Islet of Langerhans (tissue), 1 donor: ENCODE measurements around the gene PRCC.

Experiments used
- FAIRE-seq: peaks from one replicate; lab custom pipeline; 2011; peaks lifted over from hg19 to GRCh38; lab: Jason Lieb, UNC

Gene PRCC

DNA sequence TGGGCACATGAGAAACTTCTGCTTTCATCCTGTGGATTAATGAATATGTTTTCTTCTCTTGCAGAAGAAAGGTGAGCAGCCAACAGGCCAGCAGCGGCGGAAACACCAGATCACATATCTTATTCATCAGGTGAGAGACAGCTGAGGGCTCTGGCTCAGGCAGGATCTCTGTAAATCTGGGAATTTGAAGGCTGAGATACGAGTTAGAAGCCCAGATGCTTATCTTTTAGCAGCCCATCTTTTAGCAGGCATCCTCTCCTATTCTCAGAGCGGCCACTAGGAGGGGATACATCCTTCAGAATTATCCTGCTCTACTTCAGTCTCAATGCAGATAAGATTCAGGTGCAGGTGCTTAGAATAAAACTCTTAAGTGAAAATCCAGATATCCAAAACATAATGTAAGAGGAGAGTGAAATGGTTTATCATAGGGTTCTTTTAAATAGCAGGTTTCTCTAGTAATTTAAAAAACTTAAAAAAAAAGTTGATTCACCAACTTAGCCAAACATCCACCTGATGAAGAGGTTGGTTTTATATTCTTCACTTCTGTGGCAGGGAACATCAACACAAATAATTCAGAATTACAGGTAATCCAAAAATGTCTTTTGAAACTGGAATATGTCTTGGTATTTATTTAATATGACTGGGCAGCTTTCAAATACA lies 30.0 kb downstream of the PRCC start:
- no peak for FAIRE-seq

DNA sequence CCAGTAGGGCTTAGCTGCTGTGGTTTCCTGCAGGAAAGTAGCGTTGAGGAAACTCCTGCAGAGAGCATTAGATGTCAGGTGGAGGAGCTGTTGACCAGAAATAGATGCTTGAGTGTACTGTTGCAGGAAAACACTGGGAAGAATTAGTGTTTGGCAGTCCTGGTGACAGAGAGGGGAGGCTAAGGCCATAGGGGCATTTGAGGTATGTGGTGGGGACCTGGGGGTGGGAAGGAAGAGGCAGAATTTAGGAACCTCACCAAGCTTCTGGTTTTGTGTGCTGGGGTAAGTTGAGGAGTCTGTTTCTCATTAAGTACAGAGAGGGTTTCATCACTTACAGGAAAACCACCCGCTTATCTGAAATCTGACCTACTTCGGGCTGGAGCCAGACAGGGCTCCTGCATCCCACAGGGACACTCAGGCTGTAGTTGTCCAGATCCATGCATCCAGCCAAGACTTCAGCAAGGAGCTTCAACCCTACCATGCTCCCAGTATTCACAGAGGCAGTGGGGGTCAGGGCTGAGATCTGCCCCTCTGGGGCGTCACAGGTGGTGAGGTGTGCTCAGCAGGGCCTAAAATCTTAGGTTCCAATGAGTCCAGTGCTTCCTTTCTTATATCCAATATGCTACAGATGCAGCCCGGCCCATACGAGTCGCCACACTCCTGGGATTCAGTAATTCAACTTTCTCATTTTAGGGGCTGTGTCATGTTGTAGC lies 34.2 kb downstream of the PRCC start:
- no peak for FAIRE-seq

DNA sequence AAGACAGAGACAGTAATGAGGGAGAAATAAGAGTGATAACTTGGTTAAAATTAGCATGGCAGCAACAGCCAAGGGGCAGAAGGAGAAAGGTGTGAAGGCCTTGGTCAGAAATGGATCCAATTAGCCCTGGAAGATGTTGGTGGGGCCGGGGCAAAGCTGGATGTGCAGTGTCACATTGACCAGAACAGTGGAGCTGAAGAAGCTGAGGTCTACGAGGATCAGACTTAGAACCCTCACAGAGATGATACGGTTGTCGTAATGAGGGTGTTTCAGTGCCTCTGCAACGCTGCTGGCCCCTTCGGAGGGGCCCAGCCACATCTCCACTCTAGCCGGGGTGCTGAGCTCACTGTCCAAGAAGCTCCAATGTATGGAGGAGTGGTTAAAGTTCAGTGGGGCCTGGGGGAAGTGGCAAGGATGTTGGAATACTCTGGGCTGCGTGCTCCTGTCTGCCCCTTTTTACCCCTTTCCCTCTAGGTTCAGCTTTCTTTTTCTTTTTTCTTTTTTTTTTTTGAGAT lies 35.1 kb downstream of the PRCC start:
- no peak for FAIRE-seq

DNA sequence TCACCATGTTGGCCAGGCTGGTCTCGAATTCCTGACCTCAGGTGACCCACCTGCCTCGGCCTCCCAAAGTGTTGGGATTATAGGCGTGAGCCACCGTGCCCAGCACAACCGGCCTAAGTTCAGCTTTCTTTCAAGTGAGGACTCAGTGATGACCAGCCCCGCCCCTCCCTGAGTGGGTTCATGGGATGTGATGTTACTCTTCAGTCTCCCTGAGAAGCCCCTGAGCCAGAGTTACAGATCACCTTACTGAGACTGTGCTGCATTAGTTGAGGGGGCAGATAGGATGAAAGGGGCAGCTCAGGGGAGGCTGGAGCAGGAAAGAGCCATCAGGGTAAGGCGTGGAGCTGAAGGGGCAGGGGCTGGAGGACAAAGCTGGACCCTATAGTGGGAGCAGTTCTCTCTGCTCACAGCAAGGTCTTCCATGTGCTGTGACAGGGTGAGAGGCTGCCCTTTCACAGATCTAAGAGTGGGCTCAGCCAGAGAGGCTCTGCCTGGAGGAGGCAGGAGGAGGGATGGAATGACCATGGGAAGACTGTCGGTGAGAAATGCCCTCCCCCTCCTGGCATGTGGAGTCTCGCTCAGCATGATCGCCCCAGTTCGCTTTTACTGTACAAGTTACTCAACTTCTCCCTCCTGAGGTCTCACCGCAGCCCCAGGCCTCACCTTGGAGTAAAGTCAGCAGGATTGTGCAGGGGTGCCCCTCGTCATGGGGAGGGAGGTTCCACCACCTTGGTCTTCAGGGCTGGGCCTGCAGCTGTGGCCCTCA lies 35.9 kb downstream of the PRCC start:
- no peak for FAIRE-seq

DNA sequence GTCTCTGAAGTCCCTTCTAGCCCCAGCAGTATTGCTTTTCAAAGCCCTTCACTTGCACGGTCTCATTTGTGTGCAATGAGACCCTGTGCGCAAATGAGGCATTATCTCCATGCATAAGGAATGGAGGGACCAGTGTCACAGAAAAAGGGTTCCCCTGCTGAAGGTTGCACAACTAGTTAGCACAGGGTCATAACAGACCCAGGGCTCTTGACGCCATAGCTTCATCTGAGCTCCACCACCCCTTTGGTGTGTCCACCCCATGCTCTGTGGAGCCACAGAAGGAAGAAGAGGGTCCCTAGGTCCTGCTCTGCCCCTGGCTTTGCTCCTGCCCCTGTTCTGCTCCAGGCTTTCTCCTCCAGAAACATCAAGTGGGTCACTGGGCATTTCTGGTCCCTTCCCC lies 36.7 kb downstream of the PRCC start:
- no peak for FAIRE-seq

DNA sequence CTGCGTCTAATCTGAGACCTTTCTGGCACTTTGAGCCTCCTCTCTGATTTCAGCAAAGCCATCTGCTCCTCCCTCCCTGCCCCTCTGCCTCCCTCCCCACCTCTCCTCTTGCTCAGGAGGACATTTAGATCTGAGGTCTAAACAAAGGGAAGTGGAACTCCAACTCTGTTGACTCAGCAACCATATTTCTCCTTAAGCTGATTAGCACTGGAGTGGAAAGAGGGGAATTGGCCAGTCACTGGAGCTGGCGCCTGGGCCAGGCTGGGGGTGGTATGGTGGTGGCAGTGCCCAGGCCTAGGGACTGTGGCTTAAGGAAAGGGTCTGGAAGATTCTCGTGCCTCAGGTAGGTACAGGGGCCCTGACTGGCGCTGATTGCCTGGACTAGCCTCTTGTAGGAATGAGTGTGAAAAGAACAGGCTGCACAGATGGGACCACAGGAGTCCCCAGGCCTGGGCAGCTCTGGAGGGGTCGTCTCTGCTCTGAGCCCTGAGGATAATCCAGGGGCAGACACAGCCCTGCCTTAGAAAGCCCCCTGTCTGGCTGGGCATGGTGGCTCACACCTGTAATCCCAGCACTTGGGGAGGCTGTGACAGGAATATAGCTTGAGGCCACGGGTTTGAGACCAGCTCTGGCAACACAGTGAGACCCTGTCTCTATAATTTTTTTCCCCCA lies 37.4 kb downstream of the PRCC start:
- no peak for FAIRE-seq

DNA sequence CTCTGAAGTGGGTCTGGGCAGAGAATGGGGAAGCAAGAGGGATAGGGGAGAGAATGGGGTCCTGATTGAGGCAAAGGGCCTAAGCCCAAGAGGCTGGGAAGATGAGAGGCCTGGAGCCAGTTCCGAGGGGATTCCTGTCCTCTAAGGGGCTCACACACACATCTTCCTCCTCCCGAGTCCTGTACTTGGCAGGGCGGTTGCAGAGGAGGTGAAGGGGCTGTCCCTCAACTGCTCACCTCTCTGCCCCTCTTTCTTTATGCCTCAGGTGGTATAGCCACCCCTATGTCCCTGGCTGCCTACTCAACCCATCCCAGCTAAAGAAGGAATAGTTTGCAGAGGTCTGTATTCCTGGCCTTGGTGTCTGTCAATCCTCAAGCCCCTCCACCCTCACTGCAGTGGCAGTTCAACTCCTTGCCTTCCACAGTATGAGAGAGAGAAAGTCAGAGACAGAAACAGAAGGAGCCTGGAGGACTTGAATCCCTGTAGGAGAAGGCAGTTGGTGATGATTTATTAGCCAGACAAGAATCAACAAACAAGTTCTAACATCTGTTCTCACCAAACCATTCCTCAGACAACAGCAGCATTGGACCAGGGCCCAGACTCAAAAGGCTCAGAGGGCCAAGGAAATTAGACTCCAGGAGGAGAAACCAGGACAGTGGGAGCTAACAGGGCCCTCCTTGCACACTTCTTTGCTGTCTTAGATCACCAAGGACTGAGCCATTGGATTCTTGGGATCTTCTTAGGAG lies 38.6 kb downstream of the PRCC start:
- no peak for FAIRE-seq

DNA sequence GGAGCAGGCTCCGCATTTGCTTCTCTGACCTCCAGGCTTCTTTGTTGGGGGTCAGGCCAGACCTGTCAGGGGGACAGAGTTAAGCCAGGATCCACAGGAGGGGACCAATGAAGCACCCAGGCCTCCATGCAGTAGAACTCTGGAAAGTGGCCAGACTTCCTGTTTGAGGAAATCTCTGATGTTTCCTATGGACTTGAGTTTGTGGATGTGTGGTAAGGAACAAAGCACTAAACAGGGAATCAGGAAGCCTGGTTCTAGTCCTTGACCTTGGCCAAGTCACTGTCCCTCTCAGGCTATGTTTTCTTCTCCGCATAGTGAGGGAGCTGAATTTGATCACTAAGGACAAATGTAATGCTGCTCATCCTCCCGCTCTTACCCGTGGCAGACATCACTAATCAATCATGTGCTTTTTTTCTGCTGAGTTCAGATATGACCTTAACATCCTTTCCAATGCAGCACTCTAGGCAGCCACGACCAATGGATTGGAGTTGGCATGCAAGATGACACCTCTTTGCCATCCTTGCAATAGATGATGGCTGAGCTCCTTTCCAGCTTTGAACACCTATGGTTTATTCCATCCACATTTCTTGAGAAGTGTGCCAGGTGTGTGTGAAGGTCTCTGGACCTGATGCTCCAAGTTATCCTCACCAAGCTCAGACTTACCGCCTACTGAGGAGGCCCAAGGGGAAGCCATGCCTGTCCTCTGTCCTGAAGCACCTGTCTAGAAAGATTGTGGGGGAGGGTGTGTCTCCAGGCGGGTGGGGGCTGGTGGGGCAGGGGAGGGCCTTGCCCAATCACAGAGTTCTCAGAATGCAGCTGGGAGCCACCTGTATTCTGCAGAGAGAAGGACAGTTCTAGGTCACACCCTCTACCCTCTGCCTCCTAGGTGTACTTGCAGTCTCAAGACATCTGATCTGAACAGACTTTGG lies 39.4 kb downstream of the PRCC start:
- no peak for FAIRE-seq

DNA sequence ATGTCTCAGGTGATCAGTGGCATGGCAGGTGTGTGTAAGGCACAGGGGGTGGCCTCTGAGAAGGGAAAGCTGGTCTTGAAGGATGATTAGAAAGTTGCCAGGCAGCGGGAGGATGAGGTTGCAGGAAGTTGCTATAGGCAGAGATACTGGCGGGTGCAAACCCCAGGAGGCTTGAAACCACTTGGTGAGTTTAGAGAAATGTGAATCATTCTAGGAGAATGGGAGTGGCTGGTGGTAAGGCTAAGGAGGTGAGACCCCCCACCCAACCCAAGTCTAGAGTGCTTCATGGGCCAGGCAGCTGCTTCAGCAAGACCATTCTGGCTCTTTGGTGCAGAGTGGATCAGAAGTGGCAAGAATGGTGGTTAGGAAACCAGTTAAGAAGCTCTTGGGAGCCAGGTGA lies 40.3 kb downstream of the PRCC start:
- no peak for FAIRE-seq

DNA sequence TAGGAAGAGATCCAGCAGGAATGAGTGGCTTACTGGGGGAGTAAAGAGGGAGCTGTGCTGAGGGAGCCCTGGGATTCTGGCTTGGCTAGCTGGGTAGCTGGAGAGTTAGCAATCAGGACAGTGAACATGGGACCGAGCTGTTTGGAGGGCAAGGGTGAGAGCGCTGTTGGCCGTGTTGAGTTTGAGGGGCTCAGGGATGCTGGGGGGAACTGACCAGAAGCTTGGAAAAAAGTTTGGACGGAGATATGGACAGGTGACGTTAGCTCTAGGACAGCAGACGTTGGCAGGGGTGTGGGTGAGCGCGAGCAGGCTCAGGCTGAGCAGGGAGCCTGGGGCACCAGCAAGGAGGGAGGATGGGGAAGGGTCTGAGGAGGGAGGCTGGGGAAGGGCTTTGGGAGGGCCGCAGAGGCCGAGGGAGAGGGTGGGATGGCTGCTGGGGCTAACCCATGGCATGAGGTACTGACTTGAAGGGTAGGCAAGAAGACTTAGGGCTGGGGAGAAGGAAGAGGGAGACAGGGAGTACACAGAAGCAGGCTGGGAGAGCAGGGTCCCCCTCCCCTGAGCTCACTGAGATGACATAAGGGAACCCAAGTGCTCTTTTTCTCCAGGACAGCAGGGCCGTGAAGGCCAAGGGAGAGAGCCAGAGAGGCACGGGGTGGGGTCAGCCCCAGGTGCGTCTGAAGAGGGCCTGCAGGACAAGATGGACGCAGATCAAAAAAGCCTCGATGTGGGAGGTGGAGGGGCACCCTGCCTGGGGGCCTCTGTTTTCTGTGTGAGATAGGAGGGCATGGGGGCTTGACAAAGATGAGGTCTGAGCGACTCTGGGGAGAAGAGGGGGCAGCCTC lies 41.1 kb downstream of the PRCC start:
- FAIRE-seq = no peak

DNA sequence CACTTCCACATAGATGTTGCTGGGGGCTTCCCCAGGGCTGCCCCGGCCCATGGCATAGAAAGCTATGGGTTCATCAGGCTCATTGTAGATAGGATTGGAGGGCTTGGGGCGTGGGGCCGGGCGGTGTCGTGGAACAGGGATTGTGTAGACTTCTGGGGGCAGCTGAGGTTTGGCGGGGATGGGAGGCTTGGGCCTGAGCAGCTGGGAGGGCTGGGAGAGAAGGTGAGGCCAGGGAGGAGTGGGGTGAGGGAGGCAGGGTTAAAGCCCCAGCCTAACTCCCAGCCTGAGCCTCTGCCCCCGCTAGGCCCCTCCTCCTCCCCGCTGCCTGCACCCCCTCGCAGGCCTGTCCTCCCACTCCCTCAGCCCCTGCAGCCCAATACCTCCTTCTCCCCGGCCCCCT lies 41.9 kb downstream of the PRCC start:
- no peak for FAIRE-seq

DNA sequence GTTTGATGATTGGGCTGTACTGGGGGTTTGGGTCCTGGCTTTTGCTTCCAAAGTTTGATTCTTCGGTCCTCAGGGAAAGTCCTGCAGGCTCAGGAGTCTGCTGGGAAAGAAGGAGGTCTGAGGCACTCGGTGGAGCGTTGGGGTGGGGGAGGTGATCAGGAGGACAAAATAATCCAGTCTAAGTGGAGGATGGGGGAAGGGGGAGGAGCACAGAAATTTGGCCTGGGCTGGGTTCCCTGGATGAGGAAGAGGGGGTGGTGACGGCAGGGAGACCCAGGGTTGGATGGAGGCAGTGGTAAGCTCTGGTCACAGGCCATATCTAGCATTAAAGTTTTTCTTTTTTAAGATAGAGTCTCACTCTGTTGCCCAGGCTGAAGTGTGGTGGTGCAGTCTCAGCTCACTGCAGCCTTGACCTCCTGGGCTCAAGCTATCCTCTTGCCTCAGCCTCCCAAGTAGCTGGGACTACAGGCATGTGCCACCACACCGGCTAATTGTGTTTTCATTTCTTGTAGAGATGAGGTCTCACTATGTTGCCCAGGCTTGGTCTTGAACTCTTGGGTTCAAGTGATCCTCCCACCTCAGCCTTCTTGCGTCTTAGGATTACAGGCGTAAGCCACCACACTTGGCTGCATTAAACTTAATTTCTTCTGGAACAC lies 42.5 kb downstream of the PRCC start:
- FAIRE-seq = no peak

DNA sequence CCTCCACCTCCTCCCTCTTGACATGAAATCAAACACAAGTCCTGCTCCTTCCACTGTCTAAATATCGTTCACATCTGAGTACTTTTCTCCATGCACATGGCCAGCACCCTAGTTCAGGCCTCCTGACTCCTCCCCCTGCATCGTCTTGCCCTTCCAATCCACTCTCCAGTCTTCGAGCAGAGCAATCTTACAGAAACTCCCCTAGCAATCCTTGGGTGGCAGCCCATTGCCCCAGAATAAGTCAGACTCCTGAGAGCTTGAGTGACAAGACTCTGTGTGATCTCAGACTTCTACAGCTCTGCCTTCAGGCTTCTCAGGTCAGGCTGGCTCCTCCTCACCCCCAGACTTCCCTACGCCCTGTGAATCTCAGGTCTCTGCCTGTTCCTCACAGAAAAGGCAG lies 43.8 kb downstream of the PRCC start:
- no peak for FAIRE-seq

DNA sequence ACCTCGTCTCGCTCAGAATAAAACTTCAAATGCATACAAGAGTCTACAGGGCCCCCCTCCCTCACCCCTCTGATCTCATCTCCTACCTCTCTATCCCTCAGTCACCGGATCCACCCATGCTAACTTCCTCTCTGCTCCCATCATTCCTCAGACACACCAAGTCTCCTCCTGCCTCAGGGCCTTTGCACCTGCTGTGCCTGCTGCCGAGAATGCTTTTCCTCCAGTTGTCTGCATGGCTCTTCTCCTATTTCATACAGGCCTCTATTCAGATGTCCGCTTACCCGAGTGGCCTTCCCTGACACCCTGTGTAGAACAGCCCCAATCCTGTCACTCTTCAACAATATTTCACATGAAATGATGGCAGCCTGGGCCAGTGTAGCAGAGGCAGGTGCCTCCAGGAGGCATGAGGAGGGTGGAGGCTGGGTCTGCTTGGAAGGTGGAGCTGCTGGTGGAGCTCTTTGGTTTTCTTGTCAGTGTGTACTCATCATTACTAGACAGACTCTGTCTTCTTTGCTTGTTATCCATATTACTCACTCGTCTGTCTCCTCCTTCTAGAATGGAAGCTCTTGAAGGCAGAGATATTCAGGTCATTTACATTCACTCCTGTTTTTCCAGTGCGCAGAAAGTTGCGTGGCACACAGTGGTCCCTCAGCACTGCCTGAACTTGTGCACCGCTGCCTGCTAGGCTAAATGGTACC lies 45.1 kb downstream of the PRCC start:
- FAIRE-seq = no peak

DNA sequence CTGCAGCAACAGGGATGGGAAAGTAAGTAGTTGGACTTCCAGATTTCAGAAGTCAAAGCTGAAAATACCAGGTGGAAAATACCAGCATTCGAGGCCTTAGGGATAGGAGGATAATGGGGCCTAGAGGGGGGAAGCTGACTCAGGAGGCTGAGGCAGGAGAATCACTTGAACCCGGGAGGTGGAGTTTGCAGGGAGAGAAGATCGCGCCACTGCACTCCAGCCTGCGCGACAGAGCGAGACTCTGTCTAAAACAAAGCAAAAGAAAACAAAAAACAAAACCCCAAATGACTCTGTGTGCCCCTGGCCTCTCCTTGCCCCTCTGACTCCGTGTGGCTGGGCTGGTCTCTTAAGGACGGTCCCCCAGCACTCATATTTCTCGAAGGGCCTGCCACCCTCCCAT lies 46.0 kb downstream of the PRCC start:
- no peak for FAIRE-seq

DNA sequence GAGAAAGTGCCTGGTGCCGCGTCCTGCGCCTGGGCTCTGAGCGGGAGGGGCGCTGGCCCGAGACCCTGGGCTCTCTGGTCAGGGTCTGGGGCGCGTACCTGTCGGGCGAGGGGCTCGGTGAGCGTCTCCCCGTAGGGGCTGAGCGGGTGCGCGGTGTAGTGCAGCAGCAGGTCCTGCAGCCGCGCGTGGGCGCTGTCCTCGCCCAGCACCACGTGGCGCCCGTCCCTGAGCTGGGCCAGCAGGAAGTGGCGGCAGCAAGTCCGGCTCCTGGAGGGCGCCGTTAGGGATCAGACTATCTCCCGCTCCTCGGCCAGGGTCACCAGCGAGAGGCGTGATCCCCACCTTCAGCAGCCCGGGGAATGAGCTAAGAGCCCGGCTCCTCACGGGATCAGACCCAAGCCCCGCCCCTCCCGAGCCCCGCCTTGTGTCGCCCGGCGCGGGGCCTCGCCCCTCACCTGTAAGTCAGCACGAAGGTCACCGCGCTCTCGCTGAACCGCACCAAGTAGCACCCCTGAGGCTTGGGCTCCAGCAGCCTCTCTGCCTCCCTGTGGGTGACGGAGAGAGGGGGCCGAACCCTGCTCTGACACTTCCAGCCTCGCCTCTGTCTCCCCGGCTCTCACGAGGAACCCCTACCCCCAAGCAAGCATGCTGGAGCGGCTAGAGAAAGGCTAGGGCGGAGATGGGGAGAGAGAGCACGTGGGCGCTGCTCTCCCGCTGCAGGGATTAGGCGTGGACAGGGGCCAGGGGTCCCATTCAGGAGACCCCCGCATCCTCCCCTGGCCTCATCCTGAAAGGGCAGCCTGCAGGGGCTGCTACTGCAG lies 46.6 kb downstream of the PRCC start:
- FAIRE-seq = no peak

DNA sequence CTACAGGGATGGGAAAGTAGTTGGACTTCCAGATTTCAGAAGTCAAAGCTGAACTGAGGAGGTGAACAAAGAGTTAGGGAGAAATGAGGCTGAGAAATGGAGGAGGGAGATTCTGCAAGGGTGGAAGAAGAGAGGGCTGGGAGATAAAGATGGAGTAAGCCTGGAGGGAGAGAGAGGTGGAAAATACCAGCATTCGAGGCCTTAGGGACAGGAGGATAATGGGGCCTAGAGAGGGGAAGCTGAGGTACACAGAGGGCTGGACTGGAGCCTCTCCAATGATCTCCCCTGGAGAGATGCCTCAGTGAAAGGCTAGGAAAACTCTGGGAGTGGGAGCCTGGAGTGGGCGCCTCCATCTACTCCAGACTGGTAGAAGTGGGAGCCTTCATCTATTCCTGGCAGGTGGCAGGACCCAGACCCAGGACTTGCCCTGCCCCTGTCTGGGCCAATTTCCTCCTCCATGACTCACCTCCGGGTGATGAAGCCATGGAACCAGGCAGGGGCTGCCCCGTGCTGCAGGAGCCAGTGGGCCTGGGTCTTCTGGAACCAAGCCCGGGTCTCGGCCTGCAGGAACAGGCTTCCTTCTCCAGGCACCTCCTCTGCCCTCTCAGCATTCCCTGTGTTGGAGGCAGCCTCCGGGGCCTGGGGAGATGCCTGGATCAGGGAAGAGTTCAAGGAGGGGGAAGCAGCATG lies 47.4 kb downstream of the PRCC start:
- no peak for FAIRE-seq
